ENCODE results near the gene VILL.

Gene VILL

DNA sequence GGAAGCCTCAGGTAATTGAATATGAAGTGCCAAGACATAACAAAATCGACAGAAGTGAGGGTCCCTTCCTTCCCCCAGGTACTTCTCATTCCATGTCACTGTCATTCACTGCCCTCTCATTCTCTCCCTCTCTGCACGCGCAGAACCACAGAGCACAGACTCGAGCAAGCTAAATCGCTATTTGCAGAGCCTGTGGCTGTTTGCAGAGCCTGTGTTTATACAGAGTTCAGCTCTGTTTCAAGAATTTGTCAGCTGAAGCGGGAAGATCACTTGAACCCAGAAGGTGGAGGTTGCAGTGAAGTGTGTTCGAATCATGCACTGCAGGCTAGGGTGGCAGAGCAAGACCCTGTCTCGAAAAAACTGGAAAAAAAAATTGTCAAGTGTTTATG, 2.5 kb downstream of the VILL start:
- no peak for DNase-seq (ENCODE audit: low read depth)
- in situ Hi-C loops (cut with HindIII; ENCODE audit: low sequenced_read_pairs): no loop called here
- TF ChIP-seq, protein P1, sequence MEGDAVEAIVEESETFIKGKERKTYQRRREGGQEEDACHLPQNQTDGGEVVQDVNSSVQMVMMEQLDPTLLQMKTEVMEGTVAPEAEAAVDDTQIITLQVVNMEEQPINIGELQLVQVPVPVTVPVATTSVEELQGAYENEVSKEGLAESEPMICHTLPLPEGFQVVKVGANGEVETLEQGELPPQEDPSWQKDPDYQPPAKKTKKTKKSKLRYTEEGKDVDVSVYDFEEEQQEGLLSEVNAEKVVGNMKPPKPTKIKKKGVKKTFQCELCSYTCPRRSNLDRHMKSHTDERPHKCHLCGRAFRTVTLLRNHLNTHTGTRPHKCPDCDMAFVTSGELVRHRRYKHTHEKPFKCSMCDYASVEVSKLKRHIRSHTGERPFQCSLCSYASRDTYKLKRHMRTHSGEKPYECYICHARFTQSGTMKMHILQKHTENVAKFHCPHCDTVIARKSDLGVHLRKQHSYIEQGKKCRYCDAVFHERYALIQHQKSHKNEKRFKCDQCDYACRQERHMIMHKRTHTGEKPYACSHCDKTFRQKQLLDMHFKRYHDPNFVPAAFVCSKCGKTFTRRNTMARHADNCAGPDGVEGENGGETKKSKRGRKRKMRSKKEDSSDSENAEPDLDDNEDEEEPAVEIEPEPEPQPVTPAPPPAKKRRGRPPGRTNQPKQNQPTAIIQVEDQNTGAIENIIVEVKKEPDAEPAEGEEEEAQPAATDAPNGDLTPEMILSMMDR (IDR thresholded peaks at IDR 0.05; ENCODE audit: low read depth, low read length, missing control alignments): no peak
- H3K4me3 ChIP-seq (ENCODE audit: low read depth, low read length): no peak overlapping the region

DNA sequence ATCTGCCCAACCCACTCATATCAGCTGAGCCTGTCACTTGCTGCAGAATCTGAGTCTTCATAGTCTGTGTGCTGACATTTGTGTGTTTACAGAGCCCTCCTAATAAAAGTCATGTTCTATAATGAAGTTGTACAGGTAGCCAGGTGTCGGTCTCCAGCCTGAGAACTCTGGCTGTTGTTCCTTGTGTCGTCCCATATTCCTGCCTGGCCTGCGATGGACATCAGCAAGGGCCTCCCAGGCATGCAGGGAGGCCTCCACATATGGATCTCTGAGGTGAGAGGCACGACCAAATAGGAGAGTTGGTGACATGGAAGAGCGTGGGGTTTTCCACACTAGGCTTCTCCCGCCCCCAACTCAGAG, 2.9 kb downstream of the VILL start:
- in situ Hi-C loops (cut with HindIII; ENCODE audit: low sequenced_read_pairs): no loop called here
- H3K4me3 ChIP-seq (ENCODE audit: low read depth, low read length): peak overlapping the region; percentile 52
- TF ChIP-seq, protein P1 (IDR thresholded peaks at IDR 0.05; ENCODE audit: low read depth, low read length, missing control alignments): no peak
- DNase-seq (ENCODE audit: low read depth): no peak

DNA sequence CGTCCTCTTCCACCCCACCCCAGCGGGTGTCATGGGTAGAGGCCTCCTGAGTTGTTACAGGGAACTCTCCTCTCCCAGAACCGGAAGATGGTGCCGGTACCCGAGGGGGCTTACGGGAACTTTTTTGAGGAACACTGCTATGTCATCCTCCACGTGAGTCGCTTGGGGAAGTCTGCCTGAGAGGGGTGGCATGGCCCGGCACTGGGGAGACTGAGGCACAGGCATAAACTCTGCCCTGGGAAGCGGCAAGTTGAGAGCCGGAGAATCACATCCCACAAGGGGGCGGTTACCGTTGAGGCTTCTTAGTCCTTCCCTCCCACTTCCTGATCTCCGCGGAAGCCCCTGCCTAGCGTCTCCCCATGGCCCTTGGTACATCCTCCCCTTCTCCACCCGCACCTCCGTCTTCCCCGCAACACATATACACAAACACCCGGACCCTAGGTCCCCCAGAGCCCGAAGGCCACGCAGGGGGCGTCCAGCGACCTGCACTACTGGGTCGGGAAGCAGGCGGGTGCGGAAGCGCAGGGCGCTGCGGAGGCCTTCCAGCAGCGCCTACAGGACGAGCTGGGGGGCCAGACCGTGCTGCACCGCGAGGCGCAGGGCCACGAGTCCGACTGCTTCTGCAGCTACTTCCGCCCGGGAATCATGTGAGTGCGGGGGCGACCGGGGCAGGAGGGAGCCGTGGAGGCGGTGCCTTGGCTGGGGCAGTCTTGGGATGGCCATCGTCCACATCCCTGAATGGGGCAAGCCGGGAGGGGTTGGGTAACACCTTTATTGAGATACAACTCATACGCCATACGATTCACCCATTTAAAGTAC, 3.4 kb downstream of the VILL start:
- in situ Hi-C loops (cut with HindIII; ENCODE audit: low sequenced_read_pairs): no loop called here
- peak overlapping the region; percentile 52 for H3K4me3 ChIP-seq (ENCODE audit: low read depth, low read length)
- DNase-seq (ENCODE audit: low read depth): no peak
- TF ChIP-seq, protein P1 (IDR thresholded peaks at IDR 0.05; ENCODE audit: low read depth, low read length, missing control alignments): no peak

DNA sequence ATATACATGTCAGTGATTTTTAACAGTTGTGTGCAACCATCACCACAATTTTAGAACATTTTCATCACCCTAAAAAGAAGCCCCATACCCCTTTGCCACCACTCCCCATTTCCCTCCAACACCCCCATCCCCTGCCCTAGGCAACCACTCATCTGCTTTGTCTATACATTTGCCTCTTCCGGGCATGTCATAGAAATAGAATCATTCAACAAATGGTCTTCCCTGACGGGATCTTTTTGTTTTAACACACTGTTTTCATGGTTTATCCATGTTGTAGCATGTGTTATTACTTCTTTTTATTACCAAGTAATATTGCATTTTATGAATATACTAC, 4.0 kb downstream of the VILL start:
- in situ Hi-C loops (cut with HindIII; ENCODE audit: low sequenced_read_pairs): no loop called here
- TF ChIP-seq, protein P1 (IDR thresholded peaks at IDR 0.05; ENCODE audit: low read depth, low read length, missing control alignments): no peak
- peak overlapping the region; percentile 52 for H3K4me3 ChIP-seq (ENCODE audit: low read depth, low read length)

DNA sequence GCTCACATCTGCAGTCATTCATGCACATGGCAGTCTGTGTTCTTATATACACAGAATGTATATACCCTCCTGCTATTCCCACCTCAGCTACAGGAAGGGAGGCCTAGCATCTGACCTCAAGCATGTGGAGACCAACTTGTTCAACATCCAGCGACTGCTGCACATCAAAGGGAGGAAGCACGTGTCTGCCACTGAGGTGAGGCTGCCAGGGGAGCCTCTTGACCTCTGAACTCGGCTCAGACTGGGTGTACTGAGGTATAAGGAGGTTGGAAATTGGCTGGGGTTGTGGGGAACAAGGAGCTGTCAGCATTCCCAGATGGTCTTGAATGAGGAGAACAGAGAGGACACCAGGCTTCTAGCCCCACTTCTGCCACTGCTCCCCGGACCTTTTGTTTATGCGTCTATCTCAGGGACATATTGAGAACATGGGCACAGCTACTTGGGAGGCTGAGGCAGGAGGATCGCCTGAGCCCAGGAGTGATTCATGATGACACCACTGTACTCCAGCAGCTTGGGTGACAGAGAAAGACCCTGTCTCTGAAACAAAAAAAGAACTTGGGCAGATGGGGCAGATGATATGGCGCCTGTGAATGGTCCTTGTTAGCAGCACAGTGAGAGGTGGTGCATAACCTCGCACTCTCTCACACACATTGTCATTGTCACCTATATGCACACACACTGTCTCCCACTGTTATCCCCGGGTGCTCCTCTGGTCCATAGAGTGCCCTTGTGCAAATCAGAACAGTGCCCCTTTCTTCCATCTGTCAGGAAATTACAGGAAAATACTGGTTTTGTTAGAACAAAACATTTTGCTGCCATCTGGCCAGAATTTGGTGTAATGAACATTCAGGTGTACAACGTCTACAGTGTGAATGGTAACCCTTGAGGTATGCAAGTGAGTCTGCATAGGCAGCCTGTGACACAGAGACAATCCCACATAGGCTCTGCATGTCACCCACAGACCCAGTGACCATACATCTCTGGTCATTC, 5.4 kb downstream of the VILL start:
- DNase-seq (ENCODE audit: low read depth): no peak
- in situ Hi-C loops (cut with HindIII; ENCODE audit: low sequenced_read_pairs): no loop called here
- TF ChIP-seq, protein P1 (IDR thresholded peaks at IDR 0.05; ENCODE audit: low read depth, low read length, missing control alignments): no peak
- no peak overlapping the region for H3K4me3 ChIP-seq (ENCODE audit: low read depth, low read length)

More for the DNA sequence above, 4.0 kb downstream of the VILL start:
- DNase-seq (ENCODE audit: low read depth): no peak

DNA sequence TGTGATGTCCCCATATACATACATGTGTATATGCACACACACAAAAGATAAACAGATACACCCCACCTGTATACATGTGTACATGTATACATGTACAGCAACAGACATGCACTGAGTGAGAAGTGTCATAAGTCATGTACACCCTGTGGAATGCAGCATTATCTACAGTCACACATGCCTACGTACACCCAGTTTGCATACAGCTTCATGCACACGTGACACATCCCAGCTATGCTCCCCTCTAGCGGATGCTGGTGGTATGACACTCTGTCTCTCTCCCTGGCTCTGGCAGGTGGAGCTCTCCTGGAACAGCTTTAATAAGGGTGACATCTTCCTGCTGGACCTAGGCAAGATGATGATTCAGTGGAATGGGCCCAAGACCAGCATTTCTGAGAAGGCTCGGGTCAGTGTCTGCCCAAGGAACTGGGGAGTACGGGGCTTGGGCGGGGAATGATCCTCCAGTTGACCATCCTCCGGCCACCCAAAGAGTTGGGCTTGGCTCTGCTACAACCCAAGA, 6.3 kb downstream of the VILL start:
- no peak overlapping the region for H3K4me3 ChIP-seq (ENCODE audit: low read depth, low read length)
- TF ChIP-seq, protein P1 (IDR thresholded peaks at IDR 0.05; ENCODE audit: low read depth, low read length, missing control alignments): peak; percentile 96
- in situ Hi-C loops (cut with HindIII; ENCODE audit: low sequenced_read_pairs): no loop called here
- DNase-seq (ENCODE audit: low read depth): peak; percentile 54

All from astrocyte of the cerebellum (primary cell).